NT2/D1 (cell line): Measurements from ENCODE around the gene ATP5PO.

Source experiments
- SUZ12 ChIP-seq: IDR thresholded peaks from 2 replicates; pipeline ENCODE4 v1.6.1; 2011; ENCODE audit not compliant: insufficient read length, insufficient read depth; ENCODE audit errors: extremely low read depth
- YY1 ChIP-seq: IDR thresholded peaks from 2 replicates; pipeline ENCODE4 v1.6.1; 2011; ENCODE audit not compliant: insufficient read length, insufficient read depth

DNA sequence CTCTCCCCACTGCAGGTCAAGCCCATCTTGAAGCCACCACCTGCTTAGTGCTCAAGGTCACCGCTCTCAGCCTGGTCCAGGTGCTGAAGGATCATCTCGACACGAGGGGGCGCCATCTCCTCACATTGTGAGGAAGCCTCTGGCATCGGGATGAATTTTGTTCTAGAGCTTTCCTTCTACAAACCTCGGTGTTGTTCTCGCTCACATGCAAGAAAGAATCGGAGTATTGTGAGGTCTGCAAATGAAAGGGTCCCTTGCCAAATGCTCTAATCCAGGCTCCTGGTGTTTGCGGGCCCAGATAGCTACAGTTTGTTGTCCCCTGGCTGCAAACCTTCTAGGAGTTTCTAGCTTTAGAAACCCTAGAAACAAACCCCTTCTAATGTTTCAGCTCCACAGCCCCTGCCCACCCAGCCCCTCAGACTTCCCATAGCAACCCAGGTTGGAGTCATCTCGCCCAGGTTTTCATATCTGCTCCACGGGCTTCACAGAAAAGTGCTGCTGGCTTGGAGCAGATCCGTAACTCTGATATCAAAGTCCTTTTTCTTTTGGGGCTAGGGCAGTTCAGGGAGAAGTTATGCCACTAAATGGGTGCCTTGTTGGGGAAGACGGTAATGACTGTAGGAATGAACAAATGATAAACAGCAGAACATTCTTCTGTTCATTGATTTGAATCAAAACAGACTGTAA is 8.6 kb upstream of the ATP5PO start:
- TF ChIP-seq SUZ12 (no peak), YY1 (no peak)
